K562 (cell line): ENCODE results near the gene KRTAP19-3. TPM values are rescaled to one million over a fixed set of nuclear protein-coding genes. Genes with fewer than 3 reads are reported as not detected.

Source experiments
- ATAC-seq: fragments of 200-7000 bp; cut with Tn5 transposase; 3 replicates; pipeline ENCODE4 v1.9.1; 2020; ENCODE audit warnings: moderate library complexity
- BruUV-seq: library from RNA; stranded (reverse); fragments of 400-500 nt; replicated peaks from 2 replicates; lab custom pipeline; 2021; lab: Mats Ljungman, UMichigan
- CTCF ChIA-PET: fragments of 300-600 bp; formaldehyde crosslinking; extraction: SDS; loops from one replicate; lab custom pipeline; 2021; ENCODE audit warnings: low intra/inter-chr PET ratio; lab: Yijun Ruan, JAX
- POLR2A ChIA-PET: fragments of 300-600, 350-650 bp; sonication (Branson Sonifier 250); formaldehyde crosslinking; extraction: SDS; loops from one replicate; lab custom pipeline; 2021; ENCODE audit warnings: antibody characterized with exemption, inconsistent platforms; lab: Yijun Ruan, JAX
- DNase-seq, 4 experiments: peaks; one replicate each; pipeline versions ENCODE4 v3.0.0 to v3.0.0-alpha.2; 2011 to 2018; ENCODE audit warnings: low spot score in 3 of 4, mixed read lengths in 3 of 4; ENCODE audit errors: extremely low read depth in 1 of 4
- FAIRE-seq: peaks from 2 replicates; lab custom pipeline; 2011; peaks lifted over from hg19 to GRCh38; lab: Jason Lieb, UNC
- H2AFZ ChIP-seq: 2 replicates; pipeline ENCODE4 v1.6.0; 2011; ENCODE audit warnings: low read depth, low read length, control low read depth, inconsistent platforms
- H3K27ac ChIP-seq: fragments of 200-600 bp; 3 replicates; pipeline ENCODE4 v1.8.0; 2011; ENCODE audit warnings: low read depth, mild to moderate bottlenecking, control low read depth, inconsistent platforms, low read length, moderate library complexity, mixed read lengths; ENCODE audit errors: extremely low read depth
- H3K27me3 ChIP-seq, 2 experiments: fragments of 300-600 bp in 1 of 2; 2 replicates in 1 of 2; 3 replicates in 1 of 2; pipeline versions ENCODE4 v1.6.0 to v1.8.0; 2011; ENCODE audit warnings: inconsistent platforms in 2 of 2, low read length in 2 of 2, mild to moderate bottlenecking in 1 of 2, mixed read lengths in 1 of 2, moderate library complexity in 1 of 2; ENCODE audit not compliant: control insufficient read depth in 2 of 2, insufficient read depth in 2 of 2
- H3K36me3 ChIP-seq: fragments of 300-600 bp; 3 replicates; pipeline ENCODE4 v1.8.0; 2011; ENCODE audit warnings: mild to moderate bottlenecking, low read length, inconsistent platforms; ENCODE audit not compliant: control insufficient read depth, insufficient read depth
- H3K4me1 ChIP-seq, 2 experiments: fragments of 200-600 bp in 1 of 2; replicated peaks in 1 of 2; 2 replicates in 1 of 2; 3 replicates in 1 of 2; pipeline versions ENCODE4 v1.5.1 to v1.8.0; 2011; ENCODE audit warnings: inconsistent platforms in 2 of 2, low read length in 2 of 2, mild to moderate bottlenecking in 1 of 2, mixed read lengths in 1 of 2, moderate library complexity in 1 of 2; ENCODE audit not compliant: control insufficient read depth in 2 of 2, insufficient read depth in 2 of 2
- H3K4me2 ChIP-seq: 2 replicates; pipeline ENCODE4 v1.6.1; 2011; ENCODE audit warnings: low read length, control low read depth, inconsistent platforms, mixed read lengths; ENCODE audit not compliant: insufficient read depth
- H3K4me3 ChIP-seq: fragments of 200-600 bp; sonication (generic), shearing (Covaris generic); 2 replicates; pipeline ENCODE4 v1.5.1; 2016; ENCODE audit warnings: control low read depth, inconsistent platforms
- H3K79me2 ChIP-seq: fragments of 200-600 bp; 3 replicates; pipeline ENCODE4 v1.8.0; 2011; ENCODE audit warnings: low read length, inconsistent platforms; ENCODE audit not compliant: control insufficient read depth, insufficient read depth
- H3K9ac ChIP-seq, 2 experiments: 2 replicates each; pipeline versions ENCODE4 v1.6.0 to v1.6.1; 2011; ENCODE audit warnings: low read depth in 2 of 2, low read length in 2 of 2, control low read depth in 1 of 2, inconsistent platforms in 1 of 2, mild to moderate bottlenecking in 1 of 2, mixed read lengths in 1 of 2; ENCODE audit not compliant: insufficient read depth in 1 of 2
- H3K9me1 ChIP-seq: one replicate; pipeline ENCODE4 v1.6.0; 2011; ENCODE audit warnings: inconsistent platforms, mild to moderate bottlenecking, low read length, moderate library complexity; ENCODE audit not compliant: control insufficient read depth, insufficient read depth
- H3K9me3 ChIP-seq: replicated peaks from 2 replicates; pipeline ENCODE4 v1.5.1; 2011; ENCODE audit warnings: low read depth, low read length, inconsistent platforms; ENCODE audit not compliant: control insufficient read depth, insufficient read depth
- H4K20me1 ChIP-seq: replicated peaks from 2 replicates; pipeline ENCODE4 v1.6.1; 2011; ENCODE audit warnings: low read length, inconsistent platforms, mixed read lengths; ENCODE audit not compliant: control insufficient read depth, insufficient read depth
- ATF1 ChIP-seq, 2 experiments: fragments of 450-650 bp in 1 of 2; IDR thresholded peaks; 2 replicates each; pipeline ENCODE4 v1.6.1; 2016; ENCODE audit warnings: missing compliant biosample characterization in 1 of 2, missing genetic modification characterization in 1 of 2
- BDP1 ChIP-seq: IDR thresholded peaks from 3 replicates; pipeline ENCODE4 v1.6.1; 2011; ENCODE audit not compliant: insufficient read length, insufficient read depth
- HDAC1 ChIP-seq, 2 experiments: fragments of 450-650 bp; IDR thresholded peaks; 2 replicates each; pipeline ENCODE4 v1.6.1; 2016 to 2017; ENCODE audit warnings: inconsistent platforms in 1 of 2, mild to moderate bottlenecking in 1 of 2, moderate library complexity in 1 of 2
- MEF2A ChIP-seq: IDR thresholded peaks from 2 replicates; pipeline ENCODE4 v1.6.1; 2011; ENCODE audit warnings: low read depth, mild to moderate bottlenecking, low read length, moderate library complexity; ENCODE audit not compliant: control insufficient read depth
- PHB ChIP-seq: fragments of 250-450 bp; sonication (Bioruptor Pico); IDR thresholded peaks from 2 replicates; pipeline ENCODE4 v1.5.0; 2021
- U2AF1 ChIP-seq: fragments of 200-400 bp; formaldehyde crosslinking; optimal IDR thresholded peaks from 2 replicates; pipeline ENCODE3; 2017; ENCODE audit warnings: mild to moderate bottlenecking, low read depth, low read length, moderate library complexity
- ZNF398 ChIP-seq: fragments of 250-450 bp; sonication (Bioruptor Pico); IDR thresholded peaks from 2 replicates; pipeline ENCODE4 v1.8.0; 2021; ENCODE audit warnings: moderate library complexity, mild to moderate bottlenecking, inconsistent platforms
- WGBS: fragments of 100-300 bp; shearing (Covaris generic); methylation state at CpG from one replicate; pipeline ENCODE4 v1.1.6; 2016; ENCODE audit warnings: low coverage, mixed read lengths; ENCODE audit not compliant: insufficient coverage; ENCODE audit errors: missing lambda C conversion rate; 5-methylcytosine and 5-hydroxymethylcytosine counted together
- in situ Hi-C: fragments of 300-500 bp; cut with MboI; formaldehyde crosslinking; loops from 4 replicates; pipeline ENCODE4 v1.15.0; 2018; ENCODE audit warnings: inconsistent platforms, mixed read lengths
- intact Hi-C: fragments of 100-400 bp; cut with micrococcal nuclease; formaldehyde crosslinking; loops from 2 replicates; pipeline ENCODE4 v1.14.2; 2022
- polyA plus RNA-seq, 8 experiments: library from polyadenylated mRNA; depleted of rRNA in 4 of 8; stranded (reverse) in 5 of 8; unstranded in 3 of 8; fragments of >200 nt; fragmentation: Nextera tagmentation in 2 of 8; fragmentation: Illumina TruSeq in 1 of 8; extraction: Ambion mirVana in 2 of 8; extraction: Trizol in 1 of 8; gene quantifications; 2 replicates each; pipeline versions ENCODE4 v1.2.1 to v1.2.3, GENCODE V29; 2011 to 2014; ENCODE audit warnings: inconsistent platforms in 1 of 8, missing spikeins in 1 of 8
- total RNA-seq, 7 experiments: library from RNA; depleted of rRNA in 6 of 7; stranded (reverse); fragments of >200 nt in 6 of 7; fragmentation: Illumina TruSeq in 2 of 7; extraction: Trizol in 2 of 7; gene quantifications; 2 replicates each; pipeline versions ENCODE4 v1.2.1 to v1.2.3, GENCODE V29; 2011 to 2021; ENCODE audit warnings: low replicate concordance in 1 of 7

KRTAP19-3 gene
- total and polyA plus RNA-seq, 9 of the 15 experiments (the other 6 are each of a cell fraction or from before 2014, with no cell fraction given), result not detected

GRCh38 chr21:30447056-30447455 is 44.8 kb downstream of the KRTAP19-3 start (continued):
- TF ChIP-seq ZNF398 (CRISPR knock-in tag), result no peak
- no peak for TF ChIP-seq PHB (CRISPR knock-in tag)
- no peak for TF ChIP-seq BDP1
- no peak for TF ChIP-seq ATF1 (CRISPR knock-in tag; IDR thresholded peaks at IDR 0.05)
- no peak for TF ChIP-seq ATF1 (tag; IDR thresholded peaks at IDR 0.05)

DNA sequence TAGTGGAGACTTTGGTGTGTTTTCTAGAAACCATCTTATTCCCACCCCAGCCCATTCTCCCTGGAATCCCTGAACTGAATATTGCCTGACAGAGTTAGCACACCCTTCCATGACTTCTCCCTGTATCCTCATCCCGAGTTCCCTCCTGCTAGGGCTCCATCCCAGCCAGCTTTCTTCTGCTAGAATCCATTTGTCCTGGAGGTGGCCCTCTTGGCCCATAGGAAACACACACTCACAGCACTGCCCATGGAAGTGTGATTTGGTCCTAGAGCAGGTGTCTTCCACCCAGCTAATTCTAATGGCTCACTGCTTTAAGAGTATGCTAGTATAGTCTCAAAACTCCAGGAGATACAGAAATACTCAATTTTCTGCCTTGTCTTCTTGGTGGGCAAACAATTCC is 47.6 kb downstream of the KRTAP19-3 start:
- Histone ChIP-seq H2AFZ (no peak overlapping the region), H3K27me3 (no peaks in the 10 kb centered on the region), H3K4me3 (no peak overlapping the region), H3K36me3 (no peaks in the 10 kb centered on the region), H3K79me2 (no peaks in the 10 kb centered on the region), H3K4me1 (no peaks in the 10 kb centered on the region), H3K4me2 (no peak overlapping the region), H3K9ac (no peak overlapping the region), H4K20me1 (no peaks in the 10 kb centered on the region), H3K9me3 (no peaks in the 10 kb centered on the region; the same call in 1 of the 2 replicates), H3K27ac (no peak overlapping the region), H3K9me1 (no peaks in the 10 kb centered on the region)
- no TSS peak for BruUV-seq
- TF ChIP-seq HDAC1 (IDR thresholded peaks at IDR 0.05), result no peak
- TF ChIP-seq MEF2A, result no peak
- TF ChIP-seq U2AF1, result no peak
- WGBS, result 0% methylated on average over 1 of the region's 1 CpG
- FAIRE-seq (no peak), ATAC-seq (no peak), DNase-seq (no peak)
- POLR2A ChIA-PET, result no interaction called here
- CTCF ChIA-PET, result no interaction called here
- in situ Hi-C loops (no loop called here), intact Hi-C loops (no loop called here)
